Kidney tubule cell (primary cell): Measurements from ENCODE around the gene SPART.

Experiments
- DNase-seq: peaks from one replicate; pipeline ENCODE4 v3.0.0-alpha.2; 2018; ENCODE audit warnings: low spot score

The SPART gene, protein sequence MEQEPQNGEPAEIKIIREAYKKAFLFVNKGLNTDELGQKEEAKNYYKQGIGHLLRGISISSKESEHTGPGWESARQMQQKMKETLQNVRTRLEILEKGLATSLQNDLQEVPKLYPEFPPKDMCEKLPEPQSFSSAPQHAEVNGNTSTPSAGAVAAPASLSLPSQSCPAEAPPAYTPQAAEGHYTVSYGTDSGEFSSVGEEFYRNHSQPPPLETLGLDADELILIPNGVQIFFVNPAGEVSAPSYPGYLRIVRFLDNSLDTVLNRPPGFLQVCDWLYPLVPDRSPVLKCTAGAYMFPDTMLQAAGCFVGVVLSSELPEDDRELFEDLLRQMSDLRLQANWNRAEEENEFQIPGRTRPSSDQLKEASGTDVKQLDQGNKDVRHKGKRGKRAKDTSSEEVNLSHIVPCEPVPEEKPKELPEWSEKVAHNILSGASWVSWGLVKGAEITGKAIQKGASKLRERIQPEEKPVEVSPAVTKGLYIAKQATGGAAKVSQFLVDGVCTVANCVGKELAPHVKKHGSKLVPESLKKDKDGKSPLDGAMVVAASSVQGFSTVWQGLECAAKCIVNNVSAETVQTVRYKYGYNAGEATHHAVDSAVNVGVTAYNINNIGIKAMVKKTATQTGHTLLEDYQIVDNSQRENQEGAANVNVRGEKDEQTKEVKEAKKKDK

GRCh38 chr13:36346222-36347083, at the start of gene SPART:
Gene SPART, minus strand, starts transcription at chr13:36346394. Its CDS starts 10,564 bp downstream, at chr13:36335830.
- peak; percentile 93 for DNase-seq

- peak; percentile 68 for DNase-seq
These were observed 49.1 kb upstream of the SPART start for GRCh38 chr13:36395280-36395679.

- DNase-seq = peak; percentile 53
These were observed 39.3 kb upstream of the SPART start for GRCh38 chr13:36385489-36385888.

GRCh38 chr13:36382030-36382429, 35.8 kb upstream of the SPART start:
- peak; percentile 93 for DNase-seq

- no peak for DNase-seq
These were observed 31.8 kb upstream of the SPART start for GRCh38 chr13:36377826-36378468.

DNA sequence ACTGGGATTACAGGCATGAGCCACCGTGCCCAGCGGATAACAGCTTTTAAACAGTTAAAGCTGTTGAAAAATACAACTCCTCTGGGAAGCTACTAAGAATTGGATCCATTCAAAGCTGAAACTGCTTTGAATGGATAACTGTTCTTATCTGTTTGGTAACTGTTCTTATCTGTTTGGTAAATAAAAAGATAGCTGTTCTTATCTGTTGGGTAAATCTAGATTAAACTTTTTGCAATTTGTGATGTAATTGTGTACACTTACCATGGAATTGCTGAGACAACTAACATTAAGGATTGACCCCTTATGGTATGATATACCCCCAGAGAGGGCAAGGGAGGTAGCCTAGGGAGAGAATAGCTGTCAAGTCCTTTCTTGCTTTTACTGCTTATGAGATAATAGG, 27.9 kb upstream of the SPART start:
- DNase-seq = no peak

DNA sequence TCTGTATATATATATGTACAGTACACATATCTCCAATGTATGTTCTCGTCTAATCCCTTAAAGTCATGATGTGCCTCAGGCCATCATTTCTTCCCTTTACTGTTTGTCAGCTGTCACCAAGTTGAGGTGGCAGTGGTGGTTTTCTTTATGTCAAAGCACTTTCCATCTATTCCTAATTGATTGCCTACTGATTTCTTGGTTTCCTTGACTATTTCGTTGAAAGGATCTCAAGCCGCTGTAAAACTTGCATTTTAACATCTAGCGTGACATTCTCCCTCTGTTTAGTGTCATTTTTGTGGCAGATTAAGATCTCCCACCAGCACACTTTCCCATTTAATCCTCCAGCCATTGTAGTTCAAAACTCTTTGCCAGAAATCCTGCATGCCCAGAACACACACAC, 25.0 kb upstream of the SPART start:
- DNase-seq = no peak

- DNase-seq = no peak
These were observed 23.9 kb upstream of the SPART start for GRCh38 chr13:36370108-36370429.

- DNase-seq = peak; percentile 58
These were observed 23.3 kb upstream of the SPART start for GRCh38 chr13:36369268-36370107.

- DNase-seq = no peak
These were observed 19.8 kb upstream of the SPART start for GRCh38 chr13:36366031-36366430.

DNA sequence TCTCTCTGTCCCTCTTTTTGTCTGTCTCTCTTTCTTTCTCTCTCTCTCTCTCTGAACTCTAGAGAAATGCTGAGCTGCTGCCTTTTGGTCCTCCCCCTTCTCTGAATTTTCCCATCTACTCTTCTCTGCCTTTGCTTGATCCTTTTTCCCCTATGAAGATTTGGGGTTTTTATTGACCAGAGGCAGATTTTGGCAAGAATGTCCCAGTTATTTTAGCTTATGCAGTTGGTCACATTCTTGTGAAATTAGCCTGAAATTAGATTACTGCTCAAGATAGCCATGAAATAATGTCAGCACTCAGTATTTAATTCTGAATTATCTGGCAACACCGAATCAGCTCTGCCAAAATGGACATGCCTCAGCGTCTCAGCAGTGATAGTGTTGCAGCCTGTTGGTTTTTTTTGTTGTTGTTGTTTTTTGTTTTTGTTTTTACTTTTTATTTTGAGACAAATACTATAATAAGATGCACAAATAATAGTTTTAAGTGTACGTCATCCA, 17.2 kb upstream of the SPART start:
- DNase-seq = no peak

- DNase-seq = peak; percentile 40
These were observed 16.7 kb upstream of the SPART start for GRCh38 chr13:36362914-36363313.

DNA sequence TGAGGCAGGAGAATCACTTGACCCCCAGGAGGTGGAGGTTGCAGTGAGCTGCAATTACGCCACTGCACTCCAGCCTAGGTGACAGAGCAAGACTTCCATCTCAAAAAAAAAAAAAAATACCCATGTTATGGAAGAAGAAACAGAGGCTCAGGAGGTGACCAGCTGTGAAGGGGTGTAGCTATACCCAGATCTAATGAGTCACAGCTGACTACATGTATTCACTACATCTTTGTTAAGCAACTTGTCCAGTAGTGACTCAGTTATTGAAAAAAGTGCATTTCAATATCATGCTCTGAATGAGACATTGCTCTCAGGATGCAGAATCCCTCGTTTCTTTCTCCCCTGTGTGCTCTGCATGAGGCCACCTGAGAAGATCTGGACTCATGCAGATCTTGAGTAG, 16.1 kb upstream of the SPART start:
- DNase-seq = peak; percentile 93

- DNase-seq = no peak
These were observed 14.7 kb upstream of the SPART start for GRCh38 chr13:36360903-36361302.

- no peak for DNase-seq
These were observed 13.2 kb upstream of the SPART start for GRCh38 chr13:36359301-36359950.

DNA sequence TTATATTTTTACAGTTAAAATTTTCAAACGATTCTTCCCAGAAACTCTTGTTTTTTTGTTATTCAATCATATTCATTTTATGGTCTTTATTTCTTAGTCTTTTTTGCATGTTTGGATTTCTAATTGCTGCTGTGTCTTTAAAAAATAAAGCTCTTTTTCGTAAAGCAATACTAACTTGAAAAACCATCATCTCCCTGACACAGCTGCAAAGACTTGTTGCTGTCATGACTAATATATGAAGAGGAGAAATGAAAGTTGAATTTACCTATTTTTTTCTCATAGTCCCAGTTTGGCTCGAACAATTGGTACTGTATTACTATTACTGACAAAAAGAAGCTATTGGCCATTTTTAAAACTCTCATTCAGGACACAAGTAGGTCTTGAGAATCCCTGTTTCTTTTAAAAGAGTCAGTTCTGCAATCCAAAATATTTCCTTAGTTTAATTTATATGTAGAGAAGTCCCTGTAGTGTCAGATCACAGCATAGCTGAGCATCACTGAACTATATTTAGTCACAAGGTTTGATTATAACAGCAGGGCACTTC, 12.1 kb upstream of the SPART start:
- no peak for DNase-seq

DNA sequence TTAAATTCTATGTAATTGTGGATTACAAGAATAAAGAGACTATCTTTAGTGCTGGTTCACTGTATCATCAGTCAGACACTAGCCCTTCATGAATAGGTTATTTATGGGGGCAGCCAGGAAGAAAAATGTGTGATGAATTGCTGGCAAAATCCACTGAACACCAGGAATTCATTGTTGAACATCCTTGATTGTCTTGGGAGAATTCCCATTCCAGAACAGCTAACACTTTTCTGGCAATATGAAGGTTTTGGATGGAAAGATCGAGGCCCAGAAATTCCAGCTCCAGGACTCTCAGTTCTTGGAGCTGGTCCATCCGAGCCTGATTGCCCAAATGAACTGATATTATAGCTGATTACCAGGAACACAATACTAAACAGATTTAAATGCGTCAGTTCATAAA, 11.5 kb upstream of the SPART start:
- peak; percentile 51 for DNase-seq

GRCh38 chr13:36357231-36357630, 11.0 kb upstream of the SPART start:
- DNase-seq = no peak

DNA sequence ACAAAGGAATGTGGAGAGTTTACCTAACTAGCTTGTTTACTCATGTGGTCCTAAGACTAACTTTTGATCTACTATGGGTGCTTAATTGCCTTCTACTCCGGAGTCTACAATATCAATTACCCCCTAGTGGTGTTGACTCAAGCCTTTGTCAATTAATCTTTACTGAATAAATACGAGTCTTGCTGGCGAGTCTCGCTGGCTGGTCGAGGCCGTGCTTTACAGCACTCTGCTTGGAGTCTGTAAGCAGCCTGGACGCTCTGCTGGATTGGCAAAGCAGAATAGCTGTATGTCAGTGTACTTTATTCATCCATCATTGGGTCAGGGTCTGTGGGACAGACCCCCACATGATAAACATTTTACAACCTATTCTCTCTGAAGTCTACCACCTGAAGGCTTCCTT, 9.9 kb upstream of the SPART start:
- no peak for DNase-seq

GRCh38 chr13:36355632-36356031, 9.4 kb upstream of the SPART start:
- peak; percentile 25 for DNase-seq
